Right atrium auricular region (tissue), 2 donors: ENCODE results near the gene UBAC2. TPM values are rescaled to one million over a fixed set of nuclear protein-coding genes. Genes with fewer than 3 reads are reported as not detected.
"Not testable (repeated sequence)": the region's sequence is repeated elsewhere in the genome, so short reads cannot be mapped to it uniquely, and the experiment has no call there.

Experiments used
- DNase-seq: peaks from one replicate; pipeline ENCODE4 v3.0.0-alpha.2; 2019; ENCODE audit warnings: low spot score
- H3K27ac ChIP-seq, 2 donors: fragments of 200-600 bp; sonication (generic); 1 replicate in 1 of 2; 2 replicates in 1 of 2; pipeline ENCODE4 v1.5.1; 2016 to 2019
- H3K27me3 ChIP-seq, 2 donors: fragments of 200-600 bp; sonication (generic); one replicate each; pipeline versions ENCODE4 v1.5.1 to v1.6.0; 2017 to 2019
- H3K36me3 ChIP-seq: fragments of 200-600 bp; sonication (generic); one replicate; pipeline ENCODE4 v1.5.1; 2016
- H3K4me1 ChIP-seq, 2 donors: fragments of 200-600 bp; sonication (generic); one replicate each; pipeline versions ENCODE4 v1.5.1 to v1.6.0; 2017 to 2019
- H3K4me3 ChIP-seq, 2 donors: fragments of 200-600 bp; sonication (generic); 1 replicate in 1 of 2; 2 replicates in 1 of 2; pipeline ENCODE4 v1.5.1; 2017 to 2019; ENCODE audit warnings: mild to moderate bottlenecking in 1 of 2, moderate library complexity in 1 of 2
- H3K9me3 ChIP-seq, 2 donors: fragments of 200-600 bp; sonication (generic); one replicate each; pipeline ENCODE4 v1.5.1; 2019
- CTCF ChIP-seq, 2 donors: fragments of 200-600 bp; sonication (generic); IDR thresholded peaks; one replicate each; pipeline ENCODE4 v1.5.1; 2019; ENCODE audit warnings: antibody characterized with exemption in 2 of 2
- total RNA-seq, 2 donors: library from RNA; depleted of rRNA; stranded (reverse); fragments of >200 nt; gene quantifications; one replicate each; pipeline ENCODE4 v1.1.0, GENCODE V29; 2016

UBAC2 gene
- total RNA-seq, 2 donors from 2014 or later, result 47.5 to 50.7 TPM

- Histone ChIP-seq H3K4me3 (no peak overlapping the region), H3K36me3 (peaks cover 18% of the 10 kb centered on the region), H3K27ac (no peak overlapping the region), H3K4me1 (peaks cover 0 to 46% of the 10 kb centered on the region in 2 donors), H3K9me3 (no peaks in the 10 kb centered on the region), H3K27me3 (no peaks in the 10 kb centered on the region)
- TF ChIP-seq CTCF (IDR thresholded peaks at IDR 0.05), result no peak
- DNase-seq, result peak; percentile 46
Measured at GRCh38 chr13:99385940-99386339, 185.3 kb downstream of the UBAC2 start.

- no peak overlapping the region for H3K27ac ChIP-seq
- TF ChIP-seq CTCF (IDR thresholded peaks at IDR 0.05), result no peak
Measured at GRCh38 chr13:99386495-99386894, 185.8 kb downstream of the UBAC2 start.

GRCh38 chr13:99386911-99387788 is 186.5 kb downstream of the UBAC2 start:
- TF ChIP-seq CTCF (IDR thresholded peaks at IDR 0.05), result peak in 1 of 2 donors; percentile 60
- DNase-seq, result peak; percentile 52
- Histone ChIP-seq H3K9me3 (no peaks in the 10 kb centered on the region), H3K27me3 (no peaks in the 10 kb centered on the region), H3K4me3 (no peak overlapping the region), H3K27ac (no peak overlapping the region), H3K4me1 (peaks cover 0 to 37% of the 10 kb centered on the region in 2 donors), H3K36me3 (peaks cover 18% of the 10 kb centered on the region)

More at GRCh38 chr13:99386495-99386894, 185.8 kb downstream of the UBAC2 start:
- DNase-seq, result peak; percentile 38
- Histone ChIP-seq H3K4me3 (no peak overlapping the region), H3K27me3 (no peaks in the 10 kb centered on the region), H3K9me3 (no peaks in the 10 kb centered on the region), H3K36me3 (peaks cover 18% of the 10 kb centered on the region), H3K4me1 (peaks cover 0 to 41% of the 10 kb centered on the region in 2 donors)

GRCh38 chr13:99388334-99388923 is 187.8 kb downstream of the UBAC2 start:
- no peak for TF ChIP-seq CTCF (IDR thresholded peaks at IDR 0.05)
- Histone ChIP-seq H3K4me3 (no peak overlapping the region), H3K4me1 (peaks cover 0 to 25% of the 10 kb centered on the region in 2 donors), H3K27ac (no peak overlapping the region), H3K36me3 (peaks cover 18% of the 10 kb centered on the region), H3K9me3 (no peaks in the 10 kb centered on the region), H3K27me3 (no peaks in the 10 kb centered on the region)
- DNase-seq, result peak; percentile 48

- not testable (repeated sequence) for H3K27ac ChIP-seq, H3K4me3 ChIP-seq, H3K27me3 ChIP-seq, H3K9me3 ChIP-seq
- Histone ChIP-seq H3K36me3 (peaks cover 18% of the 10 kb centered on the region), H3K4me1 (peaks cover 0 to 18% of the 10 kb centered on the region in 2 donors)
- DNase-seq, result peak; percentile 49
Measured at GRCh38 chr13:99389094-99389493, 188.4 kb downstream of the UBAC2 start.
